ENCODE data around the gene RAB40C.

RAB40C gene

GRCh38 chr16:638836-639235 lies 49.0 kb downstream of the RAB40C start:
- POLR2A ChIA-PET = interaction anchor here (3.9 kb wide), 1 partner anchor 9 kb away, joined by 21 read pairs; no protein-coding TSS in a partner anchor

GRCh38 chr16:640614-641013 lies 50.7 kb downstream of the RAB40C start:
- CTCF ChIA-PET = no interaction called here
- TF ChIP-seq SUZ12 (IDR thresholded peaks at IDR 0.05) (no peak), BHLHE40 (IDR thresholded peaks at IDR 0.05; ENCODE audit: borderline replicate concordance) (no peak), CTBP1 (IDR thresholded peaks at IDR 0.05; ENCODE audit: borderline replicate concordance) (no peak), FOXA1 (IDR thresholded peaks at IDR 0.05) (no peak), FOXM1 (IDR thresholded peaks at IDR 0.05; ENCODE audit: borderline replicate concordance) (no peak), SP1 (IDR thresholded peaks at IDR 0.05) (no peak), ELF4 (IDR thresholded peaks at IDR 0.05) (no peak)
- DNase-seq (ENCODE audit: extremely low spot score) = no peak
- POLR2A ChIA-PET = no interaction called here

More at GRCh38 chr16:638836-639235, 49.0 kb downstream of the RAB40C start:
- TF ChIP-seq BHLHE40 (IDR thresholded peaks at IDR 0.05; ENCODE audit: borderline replicate concordance) = no peak
- no peak for TF ChIP-seq TARDBP (IDR thresholded peaks at IDR 0.05)
- no peak for TF ChIP-seq ELF4 (IDR thresholded peaks at IDR 0.05)
- TF ChIP-seq FOXA1 (IDR thresholded peaks at IDR 0.05) = no peak
- no peak for TF ChIP-seq PKNOX1 (IDR thresholded peaks at IDR 0.05)
- no peak for TF ChIP-seq ARNT (IDR thresholded peaks at IDR 0.05)
- no peak for TF ChIP-seq CTBP1 (IDR thresholded peaks at IDR 0.05; ENCODE audit: borderline replicate concordance)
- TF ChIP-seq LEF1 (IDR thresholded peaks at IDR 0.05; ENCODE audit: borderline replicate concordance) = no peak
- no peak for TF ChIP-seq NFRKB (IDR thresholded peaks at IDR 0.05)
- TF ChIP-seq ZNF384 (IDR thresholded peaks at IDR 0.05) = no peak
- CTCF ChIA-PET = interaction anchor here (1.1 kb wide), 1 partner anchor 17 kb away, joined by 4 read pairs; no protein-coding TSS in a partner anchor
- DNase-seq (ENCODE audit: extremely low spot score) = no peak

GRCh38 chr16:641326-642188 lies 51.7 kb downstream of the RAB40C start, which contains the start of gene MCRIP2:
Gene MCRIP2, plus strand, starts transcription at chr16:641828. Its CDS starts 164 bp downstream, at chr16:641992.
- no peak for TF ChIP-seq ZNF384 (IDR thresholded peaks at IDR 0.05)
- TF ChIP-seq NFRKB (IDR thresholded peaks at IDR 0.05) = no peak
- TF ChIP-seq L3MBTL2 (conservative IDR thresholded peaks at IDR 0.05) = no peak; the same call in 1 of the 2 replicates
- no peak for TF ChIP-seq SP1 (IDR thresholded peaks at IDR 0.05)
- no peak for TF ChIP-seq BHLHE40 (IDR thresholded peaks at IDR 0.05; ENCODE audit: borderline replicate concordance)
- TF ChIP-seq HDGF (IDR thresholded peaks at IDR 0.05; ENCODE audit: borderline replicate concordance) = no peak
- no peak for TF ChIP-seq PKNOX1 (IDR thresholded peaks at IDR 0.05)
- TF ChIP-seq LEF1 (IDR thresholded peaks at IDR 0.05; ENCODE audit: borderline replicate concordance) = no peak
- DNase-seq (ENCODE audit: extremely low spot score) = peak; percentile 79
- CTCF ChIA-PET = no interaction called here
- POLR2A ChIA-PET = interaction anchor here (0.5 kb wide), 1 partner anchor 48 kb away, joined by 3 read pairs; no protein-coding TSS in a partner anchor

- no peak for TF ChIP-seq HDGF (IDR thresholded peaks at IDR 0.05; ENCODE audit: borderline replicate concordance)
- TF ChIP-seq SUZ12 (IDR thresholded peaks at IDR 0.05) = no peak
- no peak for TF ChIP-seq NFRKB (IDR thresholded peaks at IDR 0.05)
- TF ChIP-seq L3MBTL2 (conservative IDR thresholded peaks at IDR 0.05) = no peak; the same call in 1 of the 2 replicates
- ChIA-PET CTCF (no interaction called here), POLR2A (interaction anchor here (0.5 to 1.1 kb wide), 3 partner anchors 9 to 49 kb away, joined by 3 to 5 read pairs (median 3); partner anchors contain the start of gene STUB1)
- no peak for DNase-seq (ENCODE audit: extremely low spot score)
Observed at GRCh38 chr16:642189-643049, 52.6 kb downstream of the RAB40C start.

GRCh38 chr16:643050-643368 lies 53.1 kb downstream of the RAB40C start:
- no peak for TF ChIP-seq HDGF (IDR thresholded peaks at IDR 0.05; ENCODE audit: borderline replicate concordance)
- CTCF ChIA-PET = no interaction called here
- DNase-seq (ENCODE audit: extremely low spot score) = no peak
- POLR2A ChIA-PET = interaction anchor here (0.6 to 1.1 kb wide), 2 partner anchors 9 to 38 kb away, joined by 3 to 5 read pairs; partner anchors contain the start of gene STUB1

GRCh38 chr16:644556-644955 lies 54.7 kb downstream of the RAB40C start:
- no peak for TF ChIP-seq FOXM1 (IDR thresholded peaks at IDR 0.05; ENCODE audit: borderline replicate concordance)
- no peak for TF ChIP-seq NFRKB (IDR thresholded peaks at IDR 0.05)
- TF ChIP-seq L3MBTL2 (conservative IDR thresholded peaks at IDR 0.05) = no peak
- no peak for TF ChIP-seq LEF1 (IDR thresholded peaks at IDR 0.05; ENCODE audit: borderline replicate concordance)
- no peak for TF ChIP-seq HDGF (IDR thresholded peaks at IDR 0.05; ENCODE audit: borderline replicate concordance)
- POLR2A ChIA-PET = no interaction called here
- no peak for DNase-seq (ENCODE audit: extremely low spot score)
- CTCF ChIA-PET = no interaction called here
